ENCODE data around the gene NELFE.

- TF ChIP-seq POLR2A (IDR thresholded peaks at IDR 0.05) (no peak), CTCF (IDR thresholded peaks at IDR 0.05) (no peak)
These were observed 22.9 kb downstream of the NELFE start for GRCh38 chr6:31935823-31936222.
